GM12875 (cell line): Measurements from ENCODE around the gene ATP13A3.

Experiments used
- H3K4me3 ChIP-seq: one replicate; pipeline ENCODE4 v1.5.1; 2011; ENCODE audit warnings: low read depth, low read length, control low read depth
- CTCF ChIP-seq: IDR thresholded peaks from 2 replicates; pipeline ENCODE4 v1.5.1; 2011; ENCODE audit warnings: low read depth, mild to moderate bottlenecking, control low read depth, inconsistent platforms, low read length, moderate library complexity, borderline replicate concordance; ENCODE audit not compliant: insufficient read depth

ATP13A3 gene

GRCh38 chr3:194465920-194466570 lies 20.8 kb downstream of the ATP13A3 start:
- no peak for TF ChIP-seq CTCF
- H3K4me3 ChIP-seq: no peak overlapping the region

- no peak for TF ChIP-seq CTCF
- H3K4me3 ChIP-seq: no peak overlapping the region
Observed at GRCh38 chr3:194465246-194465645, 21.6 kb downstream of the ATP13A3 start.

GRCh38 chr3:194464692-194465091 lies 22.1 kb downstream of the ATP13A3 start:
- no peak overlapping the region for H3K4me3 ChIP-seq
- TF ChIP-seq CTCF: no peak

GRCh38 chr3:194462936-194463335 lies 23.9 kb downstream of the ATP13A3 start:
- no peak for TF ChIP-seq CTCF
- no peak overlapping the region for H3K4me3 ChIP-seq

GRCh38 chr3:194460566-194460965 lies 26.2 kb downstream of the ATP13A3 start:
- no peak for TF ChIP-seq CTCF
- H3K4me3 ChIP-seq: no peak overlapping the region

- no peak overlapping the region for H3K4me3 ChIP-seq
- TF ChIP-seq CTCF: no peak
Observed at GRCh38 chr3:194458131-194458530, 28.7 kb downstream of the ATP13A3 start.

GRCh38 chr3:194455481-194455880 lies 31.3 kb downstream of the ATP13A3 start:
- no peak overlapping the region for H3K4me3 ChIP-seq
- no peak for TF ChIP-seq CTCF
